H9 (cell line): ENCODE data around the gene LIG4. TPM values are rescaled to one million over a fixed set of nuclear protein-coding genes. Genes with fewer than 3 reads are reported as not detected.

Experiments used
- DNase-seq: peaks from one replicate; pipeline ENCODE4 v3.0.0-alpha.2; 2017
- H2AFZ ChIP-seq: one replicate; pipeline ENCODE4 v1.6.1; 2013; ENCODE audit warnings: mild to moderate bottlenecking, low read length, control low read depth, moderate library complexity
- H2AK5ac ChIP-seq: 2 replicates; pipeline ENCODE4 v1.6.1; 2013; ENCODE audit warnings: low read length, control low read depth, mixed read lengths; ENCODE audit not compliant: insufficient read length
- H2BK120ac ChIP-seq: one replicate; pipeline ENCODE4 v1.6.1; 2013; ENCODE audit warnings: low read depth, mild to moderate bottlenecking, low read length, control low read depth, inconsistent platforms; ENCODE audit not compliant: poor library complexity, severe bottlenecking
- H2BK12ac ChIP-seq: 2 replicates; pipeline ENCODE4 v1.6.1; 2013; ENCODE audit warnings: low read length, control low read depth, mixed read lengths, low read depth; ENCODE audit not compliant: insufficient read length
- H2BK15ac ChIP-seq: 2 replicates; pipeline ENCODE4 v1.6.1; 2013; ENCODE audit warnings: low read depth, low read length, control low read depth
- H2BK20ac ChIP-seq: one replicate; pipeline ENCODE4 v1.6.1; 2013; ENCODE audit warnings: low read depth, mild to moderate bottlenecking, low read length, control low read depth, inconsistent platforms; ENCODE audit not compliant: poor library complexity, severe bottlenecking
- H2BK5ac ChIP-seq: 2 replicates; pipeline ENCODE4 v1.6.1; 2013; ENCODE audit warnings: low read length, control low read depth, mixed read lengths; ENCODE audit not compliant: insufficient read length
- H3K14ac ChIP-seq: 2 replicates; pipeline ENCODE4 v1.6.1; 2013; ENCODE audit warnings: low read length, control low read depth; ENCODE audit not compliant: insufficient read depth
- H3K18ac ChIP-seq: 2 replicates; pipeline ENCODE4 v1.6.1; 2013; ENCODE audit warnings: low read depth, mild to moderate bottlenecking, mixed read lengths, low read length, control low read depth; ENCODE audit not compliant: insufficient read length
- H3K23ac ChIP-seq: 2 replicates; pipeline ENCODE4 v1.6.1; 2013; ENCODE audit warnings: low read length, control low read depth, mixed read lengths, low read depth; ENCODE audit not compliant: insufficient read length
- H3K23me2 ChIP-seq: 2 replicates; pipeline ENCODE4 v1.6.1; 2013; ENCODE audit warnings: low read depth, mild to moderate bottlenecking, mixed read lengths, low read length, control low read depth; ENCODE audit not compliant: insufficient read length, poor library complexity, severe bottlenecking
- H3K27ac ChIP-seq: 2 replicates; pipeline ENCODE4 v1.5.1; 2013; ENCODE audit warnings: low read length, control low read depth, mixed read lengths, low read depth; ENCODE audit not compliant: insufficient read length
- H3K27me3 ChIP-seq: 2 replicates; pipeline ENCODE4 v1.6.1; 2013; ENCODE audit warnings: low read length, control low read depth, inconsistent platforms; ENCODE audit not compliant: insufficient read depth
- H3K4ac ChIP-seq: 2 replicates; pipeline ENCODE4 v1.6.1; 2013; ENCODE audit warnings: low read depth, mild to moderate bottlenecking, control low read depth, inconsistent platforms, low read length, moderate library complexity
- H3K4me1 ChIP-seq: 2 replicates; pipeline ENCODE4 v1.6.1; 2013; ENCODE audit warnings: low read length, control low read depth, inconsistent platforms; ENCODE audit not compliant: insufficient read depth
- H3K4me2 ChIP-seq: 2 replicates; pipeline ENCODE4 v1.6.1; 2013; ENCODE audit warnings: low read length, control low read depth, mixed read lengths; ENCODE audit not compliant: insufficient read length, insufficient read depth
- H3K56ac ChIP-seq: 2 replicates; pipeline ENCODE4 v1.6.1; 2013; ENCODE audit warnings: low read depth, mild to moderate bottlenecking, mixed read lengths, low read length, control low read depth; ENCODE audit not compliant: insufficient read length
- H3K79me1 ChIP-seq: 2 replicates; pipeline ENCODE4 v1.6.1; 2013; ENCODE audit warnings: low read depth, mild to moderate bottlenecking, moderate library complexity, low read length, control low read depth, inconsistent platforms; ENCODE audit not compliant: insufficient read depth, poor library complexity, severe bottlenecking
- H3K79me2 ChIP-seq: 2 replicates; pipeline ENCODE4 v1.6.1; 2013; ENCODE audit warnings: low read length, control low read depth, inconsistent platforms; ENCODE audit not compliant: insufficient read depth
- H3K9ac ChIP-seq: 2 replicates; pipeline ENCODE4 v1.6.1; 2013; ENCODE audit warnings: low read length, control low read depth, mixed read lengths; ENCODE audit not compliant: insufficient read length; ENCODE audit errors: extremely low read depth
- H3K9me3 ChIP-seq: one replicate; pipeline ENCODE4 v1.6.1; 2013; ENCODE audit warnings: low read depth, low read length, inconsistent platforms; ENCODE audit not compliant: control insufficient read depth
- H3T11ph ChIP-seq: one replicate; pipeline ENCODE4 v1.6.1; 2013; ENCODE audit warnings: mild to moderate bottlenecking, low read length, control low read depth, inconsistent platforms
- H4K20me1 ChIP-seq: one replicate; pipeline ENCODE4 v1.6.1; 2013; ENCODE audit not compliant: control insufficient read depth, insufficient read length, insufficient read depth
- H4K5ac ChIP-seq: 2 replicates; pipeline ENCODE4 v1.6.1; 2013; ENCODE audit warnings: low read depth, mild to moderate bottlenecking, mixed read lengths, low read length, control low read depth; ENCODE audit not compliant: insufficient read length
- H4K8ac ChIP-seq: replicated peaks from 2 replicates; pipeline ENCODE4 v1.6.1; 2013; ENCODE audit warnings: low read length, control low read depth, mixed read lengths, low read depth; ENCODE audit not compliant: insufficient read length
- H4K91ac ChIP-seq: 2 replicates; pipeline ENCODE4 v1.6.1; 2013; ENCODE audit warnings: low read depth, mild to moderate bottlenecking, moderate library complexity, mixed read lengths, low read length, control low read depth; ENCODE audit not compliant: insufficient read length
- H3K27ac Mint-ChIP-seq, 3 experiments: 2 replicates in 2 of 3; 3 replicates in 1 of 3; pipeline ENCODE4 v1.8.0; 2020 to 2021; ENCODE audit warnings: mixed read lengths in 3 of 3, mild to moderate bottlenecking in 1 of 3, moderate library complexity in 1 of 3
- H3K27me3 Mint-ChIP-seq: 2 replicates; pipeline ENCODE4 v1.8.0; 2021; ENCODE audit warnings: low read depth, mild to moderate bottlenecking, moderate library complexity, mixed read lengths
- H3K36me3 Mint-ChIP-seq, 3 experiments: 2 replicates in 2 of 3; 3 replicates in 1 of 3; pipeline ENCODE4 v1.8.0; 2020 to 2021; ENCODE audit warnings: low read depth in 3 of 3, mixed read lengths in 3 of 3; ENCODE audit not compliant: insufficient read depth in 1 of 3
- H3K4me1 Mint-ChIP-seq, 2 experiments: 2 replicates each; pipeline ENCODE4 v1.8.0; 2020; ENCODE audit warnings: mixed read lengths in 2 of 2
- H3K4me3 Mint-ChIP-seq, 2 experiments: 2 replicates in 1 of 2; 3 replicates in 1 of 2; pipeline ENCODE4 v1.8.0; 2020 to 2021; ENCODE audit warnings: mild to moderate bottlenecking in 2 of 2, mixed read lengths in 2 of 2, moderate library complexity in 1 of 2
- H3K9me3 Mint-ChIP-seq, 2 experiments: 2 replicates in 1 of 2; 3 replicates in 1 of 2; pipeline ENCODE4 v1.8.0; 2020; ENCODE audit warnings: mild to moderate bottlenecking in 2 of 2, mixed read lengths in 2 of 2, moderate library complexity in 1 of 2
- WGBS: extraction: QIAGEN DNeasy Blood & Tissue Kit; methylation state at CpG from one replicate; pipeline ENCODE4 v1.1.7; 2013; ENCODE audit warnings: missing lambda C conversion rate, low lambda C conversion rate, mixed read lengths; ENCODE audit not compliant: insufficient read length; ENCODE audit errors: extremely low coverage; 5-methylcytosine and 5-hydroxymethylcytosine counted together
- total RNA-seq: library from RNA; stranded (reverse); gene quantifications from 2 replicates; pipeline ENCODE4 v1.2.1, GENCODE V29; 2021
- TF ChIP-seq, protein P1 (sequence below): fragments of 200-600 bp; sonication (generic); conservative IDR thresholded peaks from 3 replicates; pipeline ENCODE4 v1.8.0; 2021; ENCODE audit warnings: antibody characterized with exemption, mild to moderate bottlenecking

Gene LIG4
- total RNA-seq, 1 experiment from 2014 or later, result 5.6 TPM

DNA sequence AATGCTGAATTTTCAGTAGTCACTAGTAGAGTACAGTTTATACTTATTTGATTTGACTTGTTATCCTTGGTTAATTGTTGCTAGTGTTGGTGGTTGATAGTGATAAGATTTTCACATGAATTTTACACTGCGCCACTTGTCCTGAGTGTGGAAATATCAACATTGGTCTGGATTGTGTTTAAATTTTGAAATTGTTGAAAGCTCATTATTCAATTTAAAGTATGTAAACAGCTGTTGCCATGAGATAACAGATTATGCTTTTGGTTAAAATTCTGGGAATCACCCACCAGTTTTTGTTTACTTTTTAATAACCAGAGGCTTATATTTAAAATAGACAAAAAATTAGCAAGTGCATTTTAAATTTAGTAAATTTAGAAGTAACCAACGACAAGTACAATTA lies 41.9 kb upstream of the LIG4 start:
- Mint-ChIP-seq H3K27me3 (no peaks in the 10 kb centered on the region), H3K36me3 (no peaks in the 10 kb centered on the region; a peak in 1 of 7 replicates), H3K27ac (no peak overlapping the region), H3K9me3 (peaks cover 0 to 3% of the 10 kb centered on the region in 2 experiments; a peak in 1 of 5 replicates), H3K4me3 (no peak overlapping the region), H3K4me1 (no peaks in the 10 kb centered on the region)
- H4K8ac ChIP-seq, result no peak overlapping the region
- TF ChIP-seq, protein P1, sequence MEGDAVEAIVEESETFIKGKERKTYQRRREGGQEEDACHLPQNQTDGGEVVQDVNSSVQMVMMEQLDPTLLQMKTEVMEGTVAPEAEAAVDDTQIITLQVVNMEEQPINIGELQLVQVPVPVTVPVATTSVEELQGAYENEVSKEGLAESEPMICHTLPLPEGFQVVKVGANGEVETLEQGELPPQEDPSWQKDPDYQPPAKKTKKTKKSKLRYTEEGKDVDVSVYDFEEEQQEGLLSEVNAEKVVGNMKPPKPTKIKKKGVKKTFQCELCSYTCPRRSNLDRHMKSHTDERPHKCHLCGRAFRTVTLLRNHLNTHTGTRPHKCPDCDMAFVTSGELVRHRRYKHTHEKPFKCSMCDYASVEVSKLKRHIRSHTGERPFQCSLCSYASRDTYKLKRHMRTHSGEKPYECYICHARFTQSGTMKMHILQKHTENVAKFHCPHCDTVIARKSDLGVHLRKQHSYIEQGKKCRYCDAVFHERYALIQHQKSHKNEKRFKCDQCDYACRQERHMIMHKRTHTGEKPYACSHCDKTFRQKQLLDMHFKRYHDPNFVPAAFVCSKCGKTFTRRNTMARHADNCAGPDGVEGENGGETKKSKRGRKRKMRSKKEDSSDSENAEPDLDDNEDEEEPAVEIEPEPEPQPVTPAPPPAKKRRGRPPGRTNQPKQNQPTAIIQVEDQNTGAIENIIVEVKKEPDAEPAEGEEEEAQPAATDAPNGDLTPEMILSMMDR, result no peak
- DNase-seq, result no peak
- H3K9me3 ChIP-seq, result no peaks in the 10 kb centered on the region
- H2BK20ac ChIP-seq, result no peak overlapping the region
- no peaks in the 10 kb centered on the region for H3K79me2 ChIP-seq
- H3T11ph ChIP-seq, result no peak overlapping the region
- H3K18ac ChIP-seq, result no peak overlapping the region
- no peak overlapping the region for H3K27ac ChIP-seq
- no peak overlapping the region for H3K9ac ChIP-seq
- H2BK5ac ChIP-seq, result no peak overlapping the region
- H2BK120ac ChIP-seq, result no peak overlapping the region
- H4K20me1 ChIP-seq, result no peaks in the 10 kb centered on the region
- no peak overlapping the region for H4K91ac ChIP-seq
- no peak overlapping the region for H2BK15ac ChIP-seq
- no peak overlapping the region for H3K4ac ChIP-seq
- no peak overlapping the region for H2BK12ac ChIP-seq
- H3K14ac ChIP-seq, result no peak overlapping the region
- no peak overlapping the region for H3K56ac ChIP-seq
- no peaks in the 10 kb centered on the region for H3K79me1 ChIP-seq
- H2AFZ ChIP-seq, result no peak overlapping the region
- no peaks in the 10 kb centered on the region for H3K27me3 ChIP-seq
- H3K23me2 ChIP-seq, result no peaks in the 10 kb centered on the region
- no CpG with 5 or more reads among the region's 2 CpGs for WGBS
- no peak overlapping the region for H4K5ac ChIP-seq
- no peak overlapping the region for H2AK5ac ChIP-seq
- H3K4me1 ChIP-seq, result no peaks in the 10 kb centered on the region
- no peak overlapping the region for H3K4me2 ChIP-seq
- no peak overlapping the region for H3K23ac ChIP-seq
